Body of pancreas (tissue), 4 donors: Measurements from ENCODE around the gene WASL.

Source experiments
- POLR2A ChIP-seq, 3 donors: fragments of 450-650 bp; IDR thresholded peaks; one replicate each; pipeline ENCODE4 v1.6.1; 2016; ENCODE audit warnings: antibody characterized with exemption in 3 of 3, mild to moderate bottlenecking in 2 of 3
- TF ChIP-seq, protein P1 (sequence below), 7 experiments: fragments of 450-650 bp in 4 of 7; fragments of 200-600 bp in 3 of 7; sonication (generic) in 3 of 7; IDR thresholded peaks; one replicate each; pipeline ENCODE4 v1.5.1; 2016 to 2019; ENCODE audit warnings: antibody characterized with exemption in 7 of 7

DNA sequence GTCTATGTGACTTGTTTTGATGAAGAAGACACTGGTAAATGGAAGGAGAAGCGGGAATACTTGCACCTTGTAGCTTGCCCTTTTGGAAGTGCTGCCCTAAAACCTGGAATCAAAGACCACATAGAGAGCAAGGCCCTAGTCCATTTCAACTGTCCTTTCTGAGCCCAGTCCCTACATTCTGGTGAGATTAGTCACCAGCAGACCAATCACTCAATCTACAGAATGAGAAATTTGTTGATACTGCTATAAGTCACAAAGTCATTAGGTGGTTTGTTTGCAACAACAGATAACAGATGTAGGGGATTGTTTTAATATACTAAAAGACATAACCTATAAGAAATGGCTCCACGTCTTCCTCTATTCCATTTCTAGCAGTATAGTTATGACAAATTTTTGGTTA, 33.6 kb downstream of the WASL start:
- TF ChIP-seq, protein P1, sequence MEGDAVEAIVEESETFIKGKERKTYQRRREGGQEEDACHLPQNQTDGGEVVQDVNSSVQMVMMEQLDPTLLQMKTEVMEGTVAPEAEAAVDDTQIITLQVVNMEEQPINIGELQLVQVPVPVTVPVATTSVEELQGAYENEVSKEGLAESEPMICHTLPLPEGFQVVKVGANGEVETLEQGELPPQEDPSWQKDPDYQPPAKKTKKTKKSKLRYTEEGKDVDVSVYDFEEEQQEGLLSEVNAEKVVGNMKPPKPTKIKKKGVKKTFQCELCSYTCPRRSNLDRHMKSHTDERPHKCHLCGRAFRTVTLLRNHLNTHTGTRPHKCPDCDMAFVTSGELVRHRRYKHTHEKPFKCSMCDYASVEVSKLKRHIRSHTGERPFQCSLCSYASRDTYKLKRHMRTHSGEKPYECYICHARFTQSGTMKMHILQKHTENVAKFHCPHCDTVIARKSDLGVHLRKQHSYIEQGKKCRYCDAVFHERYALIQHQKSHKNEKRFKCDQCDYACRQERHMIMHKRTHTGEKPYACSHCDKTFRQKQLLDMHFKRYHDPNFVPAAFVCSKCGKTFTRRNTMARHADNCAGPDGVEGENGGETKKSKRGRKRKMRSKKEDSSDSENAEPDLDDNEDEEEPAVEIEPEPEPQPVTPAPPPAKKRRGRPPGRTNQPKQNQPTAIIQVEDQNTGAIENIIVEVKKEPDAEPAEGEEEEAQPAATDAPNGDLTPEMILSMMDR (IDR thresholded peaks at IDR 0.05) = no peak
- TF ChIP-seq POLR2A (IDR thresholded peaks at IDR 0.05) = no peak
